HEK293 (cell line): ENCODE data around the gene HNRNPL.
"Not testable (repeated sequence)": the region's sequence is repeated elsewhere in the genome, so short reads cannot be mapped to it uniquely, and the experiment has no call there.

Source experiments
- CTCF ChIA-PET: fragments of 350-600 bp; formaldehyde crosslinking; extraction: SDS; loops from one replicate; lab custom pipeline; 2021; ENCODE audit warnings: antibody characterized with exemption; lab: Yijun Ruan, JAX
- POLR2A ChIA-PET: fragments of 300-600 bp; formaldehyde crosslinking; extraction: SDS; loops from one replicate; lab custom pipeline; 2020; ENCODE audit warnings: antibody characterized with exemption, inconsistent platforms; lab: Yijun Ruan, JAX
- H3K27ac ChIP-seq: fragments of 200-500 bp; sonication (Bioruptor generic); 2 replicates; pipeline ENCODE4 v1.5.1; 2014; ENCODE audit warnings: low read depth, low read length, control low read depth, inconsistent platforms; ENCODE audit errors: extremely low read depth
- H3K36me3 ChIP-seq, 2 experiments: fragments of 200-500 bp in 1 of 2; sonication (Bioruptor generic) in 1 of 2; 1 replicate in 1 of 2; 2 replicates in 1 of 2; pipeline ENCODE4 v1.5.1; 2014 to 2017; ENCODE audit warnings: inconsistent platforms in 2 of 2, low read length in 2 of 2; ENCODE audit not compliant: control insufficient read depth in 2 of 2, insufficient read depth in 1 of 2
- H3K4me1 ChIP-seq: fragments of 200-500 bp; sonication (Bioruptor generic); 2 replicates; pipeline ENCODE4 v1.5.1; 2014; ENCODE audit warnings: mild to moderate bottlenecking, low read length, inconsistent platforms; ENCODE audit not compliant: control insufficient read depth, insufficient read depth
- H3K4me3 ChIP-seq: 2 replicates; pipeline ENCODE4 v1.5.1; 2011; ENCODE audit warnings: low read depth, mild to moderate bottlenecking, control low read depth, low read length, moderate library complexity
- H3K9me3 ChIP-seq: fragments of 200-500 bp; sonication (Bioruptor generic); 2 replicates; pipeline ENCODE4 v1.5.1; 2014; ENCODE audit warnings: low read depth, low read length, inconsistent platforms; ENCODE audit not compliant: control insufficient read depth, insufficient read depth
- GLI2 ChIP-seq: fragments of 450-650 bp; formaldehyde crosslinking; IDR thresholded peaks from 2 replicates; pipeline ENCODE4; 2017; ENCODE audit warnings: missing biosample characterization, missing genetic modification characterization, low read depth, borderline replicate concordance
- KLF8 ChIP-seq: fragments of 450-650 bp; formaldehyde crosslinking; IDR thresholded peaks from 2 replicates; pipeline ENCODE4 v1.5.1; 2016; ENCODE audit warnings: missing biosample characterization, missing genetic modification characterization
- SALL2 ChIP-seq: fragments of 450-650 bp; formaldehyde crosslinking; IDR thresholded peaks from 2 replicates; pipeline ENCODE4 v1.5.0; 2017; ENCODE audit warnings: missing biosample characterization, mild to moderate bottlenecking, missing genetic modification characterization, borderline replicate concordance
- ZBTB44 ChIP-seq: fragments of 450-650 bp; IDR thresholded peaks from 2 replicates; pipeline ENCODE4 v1.5.1; 2018; ENCODE audit warnings: missing biosample characterization, mild to moderate bottlenecking, missing genetic modification characterization
- ZBTB48 ChIP-seq: fragments of 450-650 bp; formaldehyde crosslinking; IDR thresholded peaks from 2 replicates; pipeline ENCODE4 v1.5.1; 2016; ENCODE audit warnings: missing biosample characterization, missing genetic modification characterization
- ZBTB8A ChIP-seq: fragments of 450-650 bp; formaldehyde crosslinking; IDR thresholded peaks from 2 replicates; pipeline ENCODE4 v1.5.1; 2016; ENCODE audit warnings: missing biosample characterization, missing genetic modification characterization
- ZFP37 ChIP-seq: fragments of 450-650 bp; formaldehyde crosslinking; IDR thresholded peaks from 2 replicates; pipeline ENCODE4 v1.5.1; 2016; ENCODE audit warnings: missing biosample characterization, missing genetic modification characterization
- ZNF174 ChIP-seq: fragments of 450-650 bp; formaldehyde crosslinking; IDR thresholded peaks from 2 replicates; pipeline ENCODE4 v1.5.0; 2017; ENCODE audit warnings: missing biosample characterization, mild to moderate bottlenecking, missing genetic modification characterization
- ZNF48 ChIP-seq: fragments of 450-650 bp; formaldehyde crosslinking; IDR thresholded peaks from 2 replicates; pipeline ENCODE4 v1.5.1; 2016; ENCODE audit warnings: missing biosample characterization, missing genetic modification characterization
- ZNF513 ChIP-seq: fragments of 450-650 bp; IDR thresholded peaks from 2 replicates; pipeline ENCODE4 v1.5.1; 2018; ENCODE audit warnings: missing biosample characterization, missing genetic modification characterization

Gene HNRNPL

GRCh38 chr19:38861368-38861767 is 11.6 kb upstream of the HNRNPL start (continued):
- TF ChIP-seq ZBTB44 (tag by site-specific recombination) (no peak), SALL2 (no peak), ZNF513 (tag by site-specific recombination) (no peak), KLF8 (tag by site-specific recombination) (no peak), ZNF48 (tag by site-specific recombination) (no peak), ZNF174 (tag by site-specific recombination) (no peak), GLI2 (tag by site-specific recombination) (no peak)

GRCh38 chr19:38859631-38860204 is 9.9 kb upstream of the HNRNPL start:
- TF ChIP-seq ZBTB8A (tag by site-specific recombination) = peak; percentile 68
- TF ChIP-seq, all 188 proteins: peak for 1; not testable (repeated sequence) for 187
- H3K36me3 ChIP-seq, H3K9me3 ChIP-seq, H3K4me3 ChIP-seq, H3K27ac ChIP-seq: not testable (repeated sequence)
- H3K4me1 ChIP-seq = peaks cover 16% of the 10 kb centered on the region
- POLR2A ChIA-PET = interaction anchor here (1.5 kb wide), 1 partner anchor 11 kb away, joined by 5 read pairs; no protein-coding TSS in a partner anchor
- CTCF ChIA-PET = interaction anchor here (0.6 to 2.4 kb wide), 5 partner anchors 11 to 71 kb away, joined by 3 to 9 read pairs (median 3); partner anchors contain the start of genes MRPS12 and SARS2

- peaks cover 6% of the 10 kb centered on the region; the same call in 1 of the 2 replicates for H3K4me1 ChIP-seq
- H3K4me3 ChIP-seq = no peak overlapping the region
- ChIA-PET POLR2A (no interaction called here), CTCF (interaction anchor here (1.1 to 2.0 kb wide), 2 partner anchors 30 to 74 kb away, joined by 4 to 12 read pairs; partner anchors contain the start of genes MRPS12 and SARS2)
- TF ChIP-seq ZFP37 (tag by site-specific recombination) (peak; percentile 93), ZBTB48 (tag by site-specific recombination) (no peak)
- no peak overlapping the region for H3K27ac ChIP-seq
- H3K36me3 ChIP-seq = no peaks in the 10 kb centered on the region; a peak in 1 of 3 replicates
- H3K9me3 ChIP-seq = no peaks in the 10 kb centered on the region
Measured at GRCh38 chr19:38856813-38857212, 7.0 kb upstream of the HNRNPL start.

GRCh38 chr19:38855751-38856150 is 6.0 kb upstream of the HNRNPL start:
- H3K36me3 ChIP-seq, H3K4me3 ChIP-seq, H3K9me3 ChIP-seq, CTCF ChIA-PET, POLR2A ChIA-PET, H3K27ac ChIP-seq: not testable (repeated sequence)
- H3K4me1 ChIP-seq = peaks cover 12% of the 10 kb centered on the region

GRCh38 chr19:38854961-38855360 is 5.2 kb upstream of the HNRNPL start:
- POLR2A ChIA-PET, H3K27ac ChIP-seq: not testable (repeated sequence)
- CTCF ChIA-PET = interaction anchor here (4.1 kb wide), 1 partner anchor 32 kb away, joined by 33 read pairs; no protein-coding TSS in a partner anchor

More at GRCh38 chr19:38854961-38855360, 5.2 kb upstream of the HNRNPL start:
- not testable (repeated sequence) for H3K4me3 ChIP-seq, H3K9me3 ChIP-seq, H3K36me3 ChIP-seq
- peaks cover 12% of the 10 kb centered on the region for H3K4me1 ChIP-seq
